Hepatocyte (in vitro differentiated cells): Measurements from ENCODE around the gene FAM234A. TPM values are rescaled to one million over a fixed set of nuclear protein-coding genes. Genes with fewer than 3 reads are reported as not detected.

ENCODE experiments used
- DNase-seq: peaks from one replicate; pipeline ENCODE4 v3.0.0-alpha.2; 2016; ENCODE audit warnings: low spot score
- H2AFZ ChIP-seq: fragments of 200-600 bp; sonication (generic); 2 replicates; pipeline ENCODE4 v1.6.0; 2016; ENCODE audit warnings: antibody characterized with exemption, mild to moderate bottlenecking
- H3K27ac ChIP-seq: fragments of 200-600 bp; sonication (generic); 2 replicates; pipeline ENCODE4 v1.5.1; 2016; ENCODE audit warnings: mild to moderate bottlenecking
- H3K27me3 ChIP-seq: fragments of 200-600 bp; sonication (generic); 2 replicates; pipeline ENCODE4 v1.6.1; 2016
- H3K36me3 ChIP-seq: fragments of 200-600 bp; sonication (generic); replicated peaks from 2 replicates; pipeline ENCODE4 v1.5.1; 2016; ENCODE audit warnings: low read depth; ENCODE audit not compliant: insufficient read depth
- H3K4me1 ChIP-seq: fragments of 200-600 bp; sonication (generic); 2 replicates; pipeline ENCODE4 v1.5.1; 2016; ENCODE audit warnings: mild to moderate bottlenecking, moderate library complexity; ENCODE audit not compliant: insufficient read depth
- H3K4me2 ChIP-seq: fragments of 200-600 bp; sonication (generic); 2 replicates; pipeline ENCODE4 v1.6.0; 2016
- H3K4me3 ChIP-seq: fragments of 200-600 bp; sonication (generic); 2 replicates; pipeline ENCODE4 v1.5.1; 2016; ENCODE audit warnings: mild to moderate bottlenecking
- H3K79me2 ChIP-seq: fragments of 200-600 bp; sonication (generic); 2 replicates; pipeline ENCODE4 v1.6.0; 2017; ENCODE audit warnings: mild to moderate bottlenecking
- H3K9me2 ChIP-seq: fragments of 200-600 bp; sonication (generic); replicated peaks from 2 replicates; pipeline ENCODE4 v1.6.0; 2017; ENCODE audit warnings: mild to moderate bottlenecking; ENCODE audit not compliant: insufficient read depth
- H3K9me3 ChIP-seq: fragments of 200-600 bp; sonication (generic); 2 replicates; pipeline ENCODE4 v1.5.1; 2016; ENCODE audit warnings: low read depth, mild to moderate bottlenecking
- H4K20me1 ChIP-seq: fragments of 200-600 bp; sonication (generic); 2 replicates; pipeline ENCODE4 v1.6.0; 2016; ENCODE audit warnings: mild to moderate bottlenecking; ENCODE audit not compliant: insufficient read depth, poor library complexity, severe bottlenecking
- EZH2 ChIP-seq: fragments of 200-600 bp; sonication (generic); IDR thresholded peaks from 2 replicates; pipeline ENCODE4 v1.6.1; 2016; ENCODE audit warnings: antibody characterized with exemption, mild to moderate bottlenecking, borderline replicate concordance
- EZH2phosphoT487 ChIP-seq: fragments of 200-600 bp; sonication (generic); IDR thresholded peaks from one replicate; pipeline ENCODE4 v1.6.1; 2018; ENCODE audit warnings: antibody characterized with exemption, mild to moderate bottlenecking, low read depth, moderate library complexity; ENCODE audit not compliant: unreplicated experiment, severe bottlenecking
- WGBS: methylation state at CpG from one replicate; pipeline ENCODE4 v1.1.6; 2016; ENCODE audit warnings: low lambda C conversion rate; ENCODE audit errors: missing lambda C conversion rate; 5-methylcytosine and 5-hydroxymethylcytosine counted together
- polyA plus RNA-seq: library from polyadenylated mRNA; unstranded; fragments of >200 nt; fragmentation: Nextera tagmentation; extraction: Ambion mirVana; gene quantifications from 2 replicates; pipeline ENCODE4 v1.2.1, GENCODE V29; 2016
- total RNA-seq: library from RNA; depleted of rRNA; stranded (reverse); fragments of >200 nt; gene quantifications from 2 replicates; pipeline ENCODE4 v1.2.3, GENCODE V29; 2014
- TF ChIP-seq, protein P1 (sequence below): fragments of 200-600 bp; sonication (generic); IDR thresholded peaks from 2 replicates; pipeline ENCODE4 v1.5.1; 2016; ENCODE audit warnings: antibody characterized with exemption, mild to moderate bottlenecking; ENCODE audit not compliant: poor library complexity

The FAM234A gene
- total and polyA plus RNA-seq, 2 experiments from 2014 or later = 84.1 to 106 TPM

DNA sequence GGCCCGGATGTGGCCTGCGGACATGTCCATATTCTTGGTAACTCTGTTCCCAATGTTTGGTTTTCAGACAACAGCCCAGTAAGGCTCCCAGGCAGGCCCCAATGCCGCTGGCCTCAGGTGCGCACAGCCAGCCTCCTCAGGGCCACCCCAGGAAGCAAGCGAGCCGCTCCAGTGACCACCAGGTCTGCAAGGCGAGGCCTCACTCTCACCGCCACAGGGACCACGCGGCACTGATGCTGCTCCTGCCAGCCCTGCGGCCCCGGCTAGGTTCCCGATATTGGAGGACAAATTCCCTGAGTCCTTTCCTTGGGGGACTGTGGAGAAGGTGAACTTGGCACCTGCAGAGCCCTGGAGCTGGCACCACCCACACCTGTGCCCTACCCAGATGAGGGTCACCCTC lies 67.3 kb downstream of the FAM234A start:
- no peaks in the 10 kb centered on the region for H3K9me2 ChIP-seq
- H3K4me3 ChIP-seq = no peak overlapping the region
- H3K27me3 ChIP-seq = no peaks in the 10 kb centered on the region
- no peak overlapping the region for H3K27ac ChIP-seq
- H3K79me2 ChIP-seq = no peaks in the 10 kb centered on the region
- no peak for TF ChIP-seq EZH2
- TF ChIP-seq EZH2phosphoT487 = no peak
- TF ChIP-seq, protein P1, sequence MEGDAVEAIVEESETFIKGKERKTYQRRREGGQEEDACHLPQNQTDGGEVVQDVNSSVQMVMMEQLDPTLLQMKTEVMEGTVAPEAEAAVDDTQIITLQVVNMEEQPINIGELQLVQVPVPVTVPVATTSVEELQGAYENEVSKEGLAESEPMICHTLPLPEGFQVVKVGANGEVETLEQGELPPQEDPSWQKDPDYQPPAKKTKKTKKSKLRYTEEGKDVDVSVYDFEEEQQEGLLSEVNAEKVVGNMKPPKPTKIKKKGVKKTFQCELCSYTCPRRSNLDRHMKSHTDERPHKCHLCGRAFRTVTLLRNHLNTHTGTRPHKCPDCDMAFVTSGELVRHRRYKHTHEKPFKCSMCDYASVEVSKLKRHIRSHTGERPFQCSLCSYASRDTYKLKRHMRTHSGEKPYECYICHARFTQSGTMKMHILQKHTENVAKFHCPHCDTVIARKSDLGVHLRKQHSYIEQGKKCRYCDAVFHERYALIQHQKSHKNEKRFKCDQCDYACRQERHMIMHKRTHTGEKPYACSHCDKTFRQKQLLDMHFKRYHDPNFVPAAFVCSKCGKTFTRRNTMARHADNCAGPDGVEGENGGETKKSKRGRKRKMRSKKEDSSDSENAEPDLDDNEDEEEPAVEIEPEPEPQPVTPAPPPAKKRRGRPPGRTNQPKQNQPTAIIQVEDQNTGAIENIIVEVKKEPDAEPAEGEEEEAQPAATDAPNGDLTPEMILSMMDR = no peak
- no peak overlapping the region for H3K4me2 ChIP-seq
- H2AFZ ChIP-seq = no peak overlapping the region
- H3K4me1 ChIP-seq = no peaks in the 10 kb centered on the region
- no peaks in the 10 kb centered on the region for H3K9me3 ChIP-seq
- no peaks in the 10 kb centered on the region for H4K20me1 ChIP-seq
- WGBS = 96% methylated on average over 13 of the region's 13 CpGs
- H3K36me3 ChIP-seq = no peaks in the 10 kb centered on the region
- no peak for DNase-seq

DNA sequence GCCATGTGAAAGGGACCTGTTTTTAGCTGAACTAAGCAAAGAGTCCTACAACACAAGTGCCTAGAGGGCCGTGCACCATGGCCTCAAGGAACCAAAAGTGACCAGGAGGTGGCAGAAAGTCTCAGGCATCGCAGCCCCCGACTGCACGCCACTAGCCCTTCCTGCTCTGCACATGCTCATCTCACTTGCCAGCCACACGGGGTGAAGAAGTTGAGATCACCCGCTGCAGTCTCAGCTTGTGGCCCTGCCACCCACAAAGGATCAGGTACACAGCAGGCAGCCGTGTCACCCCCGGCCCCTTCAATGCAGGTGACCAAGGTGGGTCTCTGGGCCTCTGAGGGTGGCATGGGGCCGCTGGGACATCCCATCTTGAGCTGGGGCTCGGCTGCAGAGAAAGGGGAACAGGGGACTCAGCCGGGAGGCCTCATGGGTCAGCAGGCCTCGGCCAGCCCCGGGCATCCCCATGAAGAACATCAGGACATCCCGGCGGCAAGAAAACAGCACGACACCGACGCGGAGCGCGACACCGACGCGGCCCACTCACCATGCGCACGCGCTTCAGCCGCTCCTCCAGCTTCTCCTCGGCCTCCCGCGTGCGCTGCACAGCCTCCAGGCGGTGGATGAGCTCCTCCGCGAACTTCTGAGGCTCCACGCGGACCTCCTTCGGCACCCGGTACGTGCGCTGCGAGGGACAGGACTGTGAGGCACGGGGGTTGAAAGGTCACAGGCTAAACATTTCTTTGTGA lies 69.3 kb downstream of the FAM234A start:
- Histone ChIP-seq H3K9me2 (no peaks in the 10 kb centered on the region), H3K36me3 (no peaks in the 10 kb centered on the region), H3K4me1 (no peaks in the 10 kb centered on the region), H4K20me1 (no peaks in the 10 kb centered on the region), H3K27ac (no peak overlapping the region), H3K27me3 (no peaks in the 10 kb centered on the region), H3K9me3 (no peaks in the 10 kb centered on the region), H3K4me3 (no peak overlapping the region), H3K4me2 (no peak overlapping the region), H3K79me2 (no peaks in the 10 kb centered on the region), H2AFZ (no peak overlapping the region)
- no peak for DNase-seq
- WGBS = 93% methylated on average over 42 of the region's 43 CpGs
- TF ChIP-seq EZH2phosphoT487 (no peak), EZH2 (no peak)
- TF ChIP-seq, protein P1 = no peak

DNA sequence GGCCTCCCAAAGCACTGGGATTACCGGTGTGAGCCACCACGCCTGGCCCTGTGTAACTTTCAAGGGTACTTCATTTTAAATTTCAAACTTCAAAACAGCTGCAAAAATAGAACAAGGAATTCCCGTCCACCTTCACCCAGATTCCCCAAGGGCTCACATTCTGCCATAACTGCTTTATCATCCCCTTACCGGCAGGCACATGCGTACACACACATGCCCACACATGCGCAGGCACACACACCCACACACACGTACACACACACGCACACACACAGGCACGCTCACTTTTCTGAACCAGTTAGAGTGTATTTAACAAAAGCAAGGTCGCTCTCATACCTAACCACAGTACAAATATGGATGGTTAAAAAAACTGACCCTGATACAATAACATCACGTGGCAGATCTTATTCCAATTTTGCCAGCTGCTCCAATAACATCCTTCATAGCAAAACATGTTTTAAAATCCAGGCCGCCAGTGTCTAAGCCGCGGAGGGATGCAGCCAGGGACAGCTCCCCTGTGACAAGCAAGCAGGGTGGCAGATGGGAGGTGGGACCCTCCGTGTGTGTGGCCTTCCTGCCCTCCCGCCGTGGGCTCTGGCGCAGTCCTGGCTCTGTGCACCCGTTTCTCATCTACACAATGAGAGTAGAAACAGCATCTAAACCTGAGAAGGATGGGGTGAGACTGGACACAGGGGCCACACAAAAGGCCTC lies 71.5 kb downstream of the FAM234A start:
- 97% methylated on average over 19 of the region's 19 CpGs for WGBS

More for the DNA sequence above, 71.5 kb downstream of the FAM234A start:
- Histone ChIP-seq H3K9me3 (no peaks in the 10 kb centered on the region), H3K79me2 (no peaks in the 10 kb centered on the region), H2AFZ (no peak overlapping the region), H3K27ac (no peak overlapping the region), H3K4me1 (no peaks in the 10 kb centered on the region), H3K27me3 (no peaks in the 10 kb centered on the region), H3K9me2 (no peaks in the 10 kb centered on the region), H4K20me1 (no peaks in the 10 kb centered on the region), H3K36me3 (no peaks in the 10 kb centered on the region), H3K4me3 (no peak overlapping the region), H3K4me2 (no peak overlapping the region)
- no peak for DNase-seq
- TF ChIP-seq, protein P1 = no peak
- TF ChIP-seq EZH2phosphoT487 (no peak), EZH2 (no peak)
